Measurements from ENCODE around the gene SEC24C. TPM values are rescaled to one million over a fixed set of nuclear protein-coding genes. Genes with fewer than 3 reads are reported as not detected.

The SEC24C gene
- total and polyA plus RNA-seq, 2 of the 13 experiments (the other 11 are each of a cell fraction or from before 2014, with no cell fraction given): 63.1 to 66.4 TPM

GRCh38 chr10:73785211-73785720 is 41.1 kb downstream of the SEC24C start, which contains the start of gene ZSWIM8 (continued):
- TF ChIP-seq HOXA7 (CRISPR knock-in tag; IDR thresholded peaks at IDR 0.05): no peak
- TF ChIP-seq ZZZ3 (CRISPR knock-in tag; IDR thresholded peaks at IDR 0.05; ENCODE audit: borderline replicate concordance): no peak; the same call in 1 of the 2 replicates
- TF ChIP-seq SRSF4 (IDR thresholded peaks at IDR 0.05; ENCODE audit: low read depth, low read length, poor library complexity, severe bottlenecking): no peak
- TF ChIP-seq FOXO4 (CRISPR knock-in tag; conservative IDR thresholded peaks at IDR 0.05): 0 out of 2 replicates have a peak, but pooled peaks have one; percentile 20
- TF ChIP-seq ZNF160 (CRISPR knock-in tag; IDR thresholded peaks at IDR 0.05): 0 out of 2 replicates have a peak, but pooled peaks have one; percentile 21
- TF ChIP-seq ZKSCAN1 (IDR thresholded peaks at IDR 0.05; ENCODE audit: low read length): no peak
- TF ChIP-seq ZGPAT (CRISPR knock-in tag; IDR thresholded peaks at IDR 0.05): 0 out of 2 replicates have a peak, but pooled peaks have one; percentile 20
- no peak for TF ChIP-seq HMGA1 (CRISPR knock-in tag; conservative IDR thresholded peaks at IDR 0.05)
- TF ChIP-seq ZNF251 (CRISPR knock-in tag; IDR thresholded peaks at IDR 0.05): no peak
- peak; percentile 62; the same call in 1 of the 2 replicates for TF ChIP-seq SALL1 (CRISPR knock-in tag; IDR thresholded peaks at IDR 0.05)
- no peak for TF ChIP-seq ZNF292 (CRISPR knock-in tag; IDR thresholded peaks at IDR 0.05; ENCODE audit: borderline replicate concordance, low read depth)
- peak; percentile 34; the same call in 1 of the 2 replicates for TF ChIP-seq MAFF (IDR thresholded peaks at IDR 0.05; ENCODE audit: low read depth, low read length)
- TF ChIP-seq DRAP1 (CRISPR knock-in tag; IDR thresholded peaks at IDR 0.05): peak; percentile 54; the same call in 1 of the 2 replicates
- TF ChIP-seq TEAD3 (CRISPR knock-in tag; optimal IDR thresholded peaks at IDR 0.05; ENCODE audit: borderline replicate concordance): peak; percentile 13
- no peak for TF ChIP-seq ZNF414 (CRISPR knock-in tag; IDR thresholded peaks at IDR 0.05)
- peak; percentile 90 for TF ChIP-seq ZFY (CRISPR knock-in tag; IDR thresholded peaks at IDR 0.05)
- TF ChIP-seq ZNF350 (CRISPR knock-in tag; IDR thresholded peaks at IDR 0.05; ENCODE audit: borderline replicate concordance, low read depth): no peak; the same call in 1 of the 2 replicates
- TF ChIP-seq ZSCAN21 (CRISPR knock-in tag; IDR thresholded peaks at IDR 0.05; ENCODE audit: borderline replicate concordance): no peak
- TF ChIP-seq SP2 (CRISPR knock-in tag; IDR thresholded peaks at IDR 0.05): peak; percentile 17; the same call in 1 of the 2 replicates
- TF ChIP-seq ZNF567 (CRISPR knock-in tag; IDR thresholded peaks at IDR 0.05; ENCODE audit: borderline replicate concordance): 0 out of 2 replicates have a peak, but pooled peaks have one; percentile 30
- no peak for TF ChIP-seq ZNF232 (CRISPR knock-in tag; IDR thresholded peaks at IDR 0.05; ENCODE audit: borderline replicate concordance)
- TF ChIP-seq ZNF18 (CRISPR knock-in tag; IDR thresholded peaks at IDR 0.05; ENCODE audit: insufficient replicate concordance): no peak
- peak; percentile 82 for TF ChIP-seq KMT2B (CRISPR knock-in tag; IDR thresholded peaks at IDR 0.05)
- TF ChIP-seq ZNF225 (CRISPR knock-in tag; IDR thresholded peaks at IDR 0.05): no peak
- TF ChIP-seq ZBTB1 (CRISPR knock-in tag; IDR thresholded peaks at IDR 0.05; ENCODE audit: borderline replicate concordance): no peak
- TF ChIP-seq KDM5A (IDR thresholded peaks at IDR 0.05; ENCODE audit: borderline replicate concordance, low read length): peak; percentile 94

Measured in HepG2 (cell line).